GM13977 (cell line): ENCODE data around the gene MGAT5B.

Source experiments
- DNase-seq: peaks from one replicate; pipeline ENCODE4 v3.0.0; 2012; ENCODE audit warnings: low spot score
- CTCF ChIP-seq: IDR thresholded peaks from 2 replicates; pipeline ENCODE4 v1.5.1; 2012; ENCODE audit warnings: mild to moderate bottlenecking, control low read depth; ENCODE audit not compliant: insufficient read depth; ENCODE audit errors: extremely low read depth, missing control alignments
- in situ Hi-C: fragments of 300-500 bp; cut with MboI; formaldehyde crosslinking; loops from one replicate; pipeline ENCODE4 v1.12.0; 2022; ENCODE audit warnings: low sequenced_read_pairs, low pct_unique_long_range_greater_than_20kb, mixed read lengths, inconsistent platforms; ENCODE audit not compliant: unreplicated experiment

Gene MGAT5B

GRCh38 chr17:76899414-76899813 is 31.2 kb downstream of the MGAT5B start:
- no peak for DNase-seq
- in situ Hi-C loops = no loop called here
- no peak for TF ChIP-seq CTCF

- in situ Hi-C loops = no loop called here
- no peak for TF ChIP-seq CTCF
- no peak for DNase-seq
These were observed 32.5 kb downstream of the MGAT5B start for GRCh38 chr17:76900723-76901122.

- DNase-seq = no peak
- in situ Hi-C loops = no loop called here
- TF ChIP-seq CTCF = no peak
These were observed 33.5 kb downstream of the MGAT5B start for GRCh38 chr17:76901542-76902197.

GRCh38 chr17:76902476-76902875 is 34.3 kb downstream of the MGAT5B start:
- no peak for DNase-seq
- in situ Hi-C loops = no loop called here

GRCh38 chr17:76903631-76904030 is 35.4 kb downstream of the MGAT5B start:
- TF ChIP-seq CTCF = no peak
- no peak for DNase-seq
- in situ Hi-C loops = no loop called here

More at GRCh38 chr17:76902476-76902875, 34.3 kb downstream of the MGAT5B start:
- TF ChIP-seq CTCF = no peak

DNA sequence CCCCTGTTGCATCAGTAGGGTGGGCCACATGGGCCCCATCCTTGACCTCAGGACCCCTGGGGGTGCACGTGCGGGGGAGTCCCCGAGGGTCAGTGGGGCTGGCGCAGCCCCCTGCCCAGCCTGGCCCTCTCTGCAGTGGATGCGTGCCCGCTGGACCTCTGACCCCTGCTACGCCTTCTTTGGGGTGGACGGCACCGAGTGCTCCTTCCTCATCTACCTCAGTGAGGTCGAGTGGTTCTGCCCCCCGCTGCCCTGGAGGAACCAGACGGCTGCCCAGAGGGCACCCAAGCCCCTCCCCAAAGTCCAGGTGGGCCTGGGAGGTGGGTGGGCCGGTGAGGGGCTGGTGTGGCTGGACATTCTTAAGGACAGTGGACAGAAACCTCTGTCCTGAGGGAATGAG is 35.9 kb downstream of the MGAT5B start:
- in situ Hi-C loops = no loop called here
- DNase-seq = no peak

More for the DNA sequence above, 35.9 kb downstream of the MGAT5B start:
- no peak for TF ChIP-seq CTCF
